Measurements from ENCODE around the gene OR56A1. TPM values are rescaled to one million over a fixed set of nuclear protein-coding genes. Genes with fewer than 3 reads are reported as not detected.

Gene OR56A1
- polyA plus RNA-seq, 2 of the 4 experiments (the other 2 are of a cell fraction) = not detected

DNA sequence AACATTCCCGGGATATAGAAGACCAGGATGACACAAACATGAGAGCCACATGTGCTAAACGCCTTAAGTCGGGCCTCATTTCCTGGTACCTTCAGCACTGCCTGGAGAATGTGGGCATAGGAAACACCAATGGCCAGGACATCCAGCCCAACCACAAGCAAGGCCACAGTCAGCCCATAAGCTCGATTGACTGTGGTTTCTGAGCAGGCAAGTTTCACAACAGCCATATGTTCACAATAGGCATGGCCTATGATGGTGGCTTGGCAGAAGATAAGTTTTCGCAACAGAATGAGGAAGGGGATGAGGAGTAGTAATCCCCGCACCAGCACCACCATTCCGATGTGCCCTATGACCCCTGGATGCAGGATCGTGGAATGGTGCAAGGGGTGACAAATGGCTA, 26.9 kb upstream of the OR56A1 start:
- DNase-seq (ENCODE audit: low read depth in 1 of 2, low spot score in 1 of 2) = no peak
- TF ChIP-seq KDM1A (IDR thresholded peaks at IDR 0.05; ENCODE audit: low read depth) = no peak
- TF ChIP-seq, protein P1, sequence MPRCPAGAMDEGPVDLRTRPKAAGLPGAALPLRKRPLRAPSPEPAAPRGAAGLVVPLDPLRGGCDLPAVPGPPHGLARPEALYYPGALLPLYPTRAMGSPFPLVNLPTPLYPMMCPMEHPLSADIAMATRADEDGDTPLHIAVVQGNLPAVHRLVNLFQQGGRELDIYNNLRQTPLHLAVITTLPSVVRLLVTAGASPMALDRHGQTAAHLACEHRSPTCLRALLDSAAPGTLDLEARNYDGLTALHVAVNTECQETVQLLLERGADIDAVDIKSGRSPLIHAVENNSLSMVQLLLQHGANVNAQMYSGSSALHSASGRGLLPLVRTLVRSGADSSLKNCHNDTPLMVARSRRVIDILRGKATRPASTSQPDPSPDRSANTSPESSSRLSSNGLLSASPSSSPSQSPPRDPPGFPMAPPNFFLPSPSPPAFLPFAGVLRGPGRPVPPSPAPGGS (IDR thresholded peaks at IDR 0.05) = no peak

DNA sequence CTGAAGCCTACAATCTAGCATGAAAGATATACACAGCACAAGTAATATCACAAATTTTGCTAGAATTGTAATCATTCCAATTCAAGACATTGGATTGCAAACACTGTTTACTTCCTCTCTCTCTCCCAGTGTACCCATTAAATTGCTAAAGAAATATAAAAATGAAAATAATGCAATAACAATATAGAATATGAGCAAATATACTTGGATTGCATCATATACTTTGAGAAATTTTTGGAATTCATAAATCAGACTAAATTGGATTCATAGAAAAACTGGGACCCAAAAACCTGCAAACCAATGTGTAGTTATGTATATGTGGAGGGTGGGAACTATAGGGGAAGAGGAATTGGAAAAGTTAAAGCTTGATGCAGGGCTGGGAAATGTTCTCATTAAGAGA, 25.0 kb upstream of the OR56A1 start:
- no peaks in the 10 kb centered on the region for H3K4me1 ChIP-seq
- H3K27ac ChIP-seq = no peak overlapping the region
- H3K9me3 ChIP-seq = no peaks in the 10 kb centered on the region
- FAIRE-seq (no peak), DNase-seq (ENCODE audit: low read depth in 1 of 2, low spot score in 1 of 2) (no peak), ATAC-seq (no peak)
- TF ChIP-seq RNF2 (IDR thresholded peaks at IDR 0.05; ENCODE audit: borderline replicate concordance, low read depth) = no peak
- TF ChIP-seq MYC (IDR thresholded peaks at IDR 0.05; ENCODE audit: borderline replicate concordance, low read length) = no peak
- no peak for TF ChIP-seq CEBPB (IDR thresholded peaks at IDR 0.05)
- no peak for TF ChIP-seq FOSL2 (IDR thresholded peaks at IDR 0.05)
- no peak for TF ChIP-seq FOSL2 (CRISPR knock-in tag; IDR thresholded peaks at IDR 0.05)
- no peak for TF ChIP-seq ZSCAN20 (CRISPR knock-in tag; IDR thresholded peaks at IDR 0.05)
- no peak for TF ChIP-seq RAD21 (conservative IDR thresholded peaks at IDR 0.05 in 1 of 2, IDR thresholded peaks at IDR 0.05 in 1 of 2)
- TF ChIP-seq HEYL (CRISPR knock-in tag; IDR thresholded peaks at IDR 0.05) = no peak
- TF ChIP-seq, protein P2, sequence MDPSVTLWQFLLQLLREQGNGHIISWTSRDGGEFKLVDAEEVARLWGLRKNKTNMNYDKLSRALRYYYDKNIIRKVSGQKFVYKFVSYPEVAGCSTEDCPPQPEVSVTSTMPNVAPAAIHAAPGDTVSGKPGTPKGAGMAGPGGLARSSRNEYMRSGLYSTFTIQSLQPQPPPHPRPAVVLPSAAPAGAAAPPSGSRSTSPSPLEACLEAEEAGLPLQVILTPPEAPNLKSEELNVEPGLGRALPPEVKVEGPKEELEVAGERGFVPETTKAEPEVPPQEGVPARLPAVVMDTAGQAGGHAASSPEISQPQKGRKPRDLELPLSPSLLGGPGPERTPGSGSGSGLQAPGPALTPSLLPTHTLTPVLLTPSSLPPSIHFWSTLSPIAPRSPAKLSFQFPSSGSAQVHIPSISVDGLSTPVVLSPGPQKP (IDR thresholded peaks at IDR 0.05; ENCODE audit: low read depth, low read length) = no peak
- TF ChIP-seq EHF (CRISPR knock-in tag; IDR thresholded peaks at IDR 0.05) = no peak
- no peak for TF ChIP-seq JUNB (IDR thresholded peaks at IDR 0.05)
- TF ChIP-seq MAZ (IDR thresholded peaks at IDR 0.05; ENCODE audit: borderline replicate concordance, low read depth, low read length) = no peak
- TF ChIP-seq FOXS1 (CRISPR knock-in tag; IDR thresholded peaks at IDR 0.05) = no peak
- TF ChIP-seq MAFK (IDR thresholded peaks at IDR 0.05; ENCODE audit: partially characterized antibody) = no peak
- TF ChIP-seq KDM1A (IDR thresholded peaks at IDR 0.05; ENCODE audit: low read depth) = no peak
- no peak for TF ChIP-seq CBX8 (IDR thresholded peaks at IDR 0.05)
- TF ChIP-seq, protein P3, sequence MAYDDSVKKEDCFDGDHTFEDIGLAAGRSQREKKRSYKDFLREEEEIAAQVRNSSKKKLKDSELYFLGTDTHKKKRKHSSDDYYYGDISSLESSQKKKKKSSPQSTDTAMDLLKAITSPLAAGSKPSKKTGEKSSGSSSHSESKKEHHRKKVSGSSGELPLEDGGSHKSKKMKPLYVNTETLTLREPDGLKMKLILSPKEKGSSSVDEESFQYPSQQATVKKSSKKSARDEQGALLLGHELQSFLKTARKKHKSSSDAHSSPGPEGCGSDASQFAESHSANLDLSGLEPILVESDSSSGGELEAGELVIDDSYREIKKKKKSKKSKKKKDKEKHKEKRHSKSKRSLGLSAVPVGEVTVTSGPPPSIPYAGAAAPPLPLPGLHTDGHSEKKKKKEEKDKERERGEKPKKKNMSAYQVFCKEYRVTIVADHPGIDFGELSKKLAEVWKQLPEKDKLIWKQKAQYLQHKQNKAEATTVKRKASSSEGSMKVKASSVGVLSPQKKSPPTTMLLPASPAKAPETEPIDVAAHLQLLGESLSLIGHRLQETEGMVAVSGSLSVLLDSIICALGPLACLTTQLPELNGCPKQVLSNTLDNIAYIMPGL (CRISPR knock-in tag; IDR thresholded peaks at IDR 0.05; ENCODE audit: borderline replicate concordance) = no peak
- no peak for TF ChIP-seq SMC3 (IDR thresholded peaks at IDR 0.05)
- TF ChIP-seq CHD2 (IDR thresholded peaks at IDR 0.05; ENCODE audit: low read length, partially characterized antibody) = no peak
- TF ChIP-seq ZC3H11A (IDR thresholded peaks at IDR 0.05) = no peak
- H3K4me2 ChIP-seq = no peak overlapping the region
- no peak overlapping the region for H3K4me3 ChIP-seq
- ChIA-PET CTCF (no interaction called here), POLR2A (no interaction called here)

More for the DNA sequence above, 26.9 kb upstream of the OR56A1 start:
- H3K4me1 ChIP-seq = no peaks in the 10 kb centered on the region
- no peaks in the 10 kb centered on the region for H3K9me3 ChIP-seq
- no peak overlapping the region for H3K27ac ChIP-seq
- H3K4me2 ChIP-seq = no peak overlapping the region
- ATAC-seq (no peak), FAIRE-seq (no peak)
- POLR2A ChIA-PET = no interaction called here
- H3K4me3 ChIP-seq = no peak overlapping the region
- 19% methylated on average over 8 of the region's 8 CpGs for WGBS (ENCODE audit: missing lambda C conversion rate)
- CTCF ChIA-PET = no interaction called here

DNA sequence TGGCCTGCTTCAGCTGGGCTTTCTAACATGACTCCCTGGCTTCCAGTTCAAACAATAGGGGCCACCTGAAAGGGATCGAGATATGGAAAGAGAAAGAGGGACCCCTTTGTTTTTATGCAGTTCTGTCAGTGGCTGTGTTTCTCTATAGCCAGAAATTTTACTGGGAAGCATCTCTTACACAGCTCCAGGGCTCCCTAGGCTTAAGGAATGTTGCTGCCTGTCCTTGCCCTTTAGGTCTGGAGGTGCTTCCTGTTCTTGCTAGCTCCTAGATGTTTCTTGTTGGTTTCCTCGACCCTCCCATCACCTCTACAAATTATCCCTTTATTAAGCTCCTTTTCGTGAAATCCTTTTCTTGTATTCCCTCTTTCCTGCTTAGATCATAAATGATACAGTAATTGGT, 21.8 kb upstream of the OR56A1 start:
- ATAC-seq (no peak), FAIRE-seq (no peak), DNase-seq (ENCODE audit: low read depth in 1 of 2, low spot score in 1 of 2) (no peak)
- Histone ChIP-seq H3K9me3 (no peaks in the 10 kb centered on the region), H3K4me2 (no peak overlapping the region), H3K4me1 (no peaks in the 10 kb centered on the region), H3K27ac (no peak overlapping the region), H3K4me3 (no peak overlapping the region)
- ChIA-PET POLR2A (no interaction called here), CTCF (no interaction called here)
- 0% methylated on average over 3 of the region's 3 CpGs for WGBS (ENCODE audit: missing lambda C conversion rate)
- TF ChIP-seq, protein P4, sequence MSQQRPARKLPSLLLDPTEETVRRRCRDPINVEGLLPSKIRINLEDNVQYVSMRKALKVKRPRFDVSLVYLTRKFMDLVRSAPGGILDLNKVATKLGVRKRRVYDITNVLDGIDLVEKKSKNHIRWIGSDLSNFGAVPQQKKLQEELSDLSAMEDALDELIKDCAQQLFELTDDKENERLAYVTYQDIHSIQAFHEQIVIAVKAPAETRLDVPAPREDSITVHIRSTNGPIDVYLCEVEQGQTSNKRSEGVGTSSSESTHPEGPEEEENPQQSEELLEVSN (IDR thresholded peaks at IDR 0.05; ENCODE audit: borderline replicate concordance, low read depth) = no peak

Measured in A549 (cell line).